Measurements from ENCODE around the gene TDRD6. TPM values are rescaled to one million over a fixed set of nuclear protein-coding genes. Genes with fewer than 3 reads are reported as not detected.

TDRD6 gene
- total RNA-seq, 1 experiment from 2014 or later: 0.02 TPM

- no peak overlapping the region for H3K9ac ChIP-seq (ENCODE audit: extremely low read depth, insufficient read length, low read length)
- no peak overlapping the region for H2BK12ac ChIP-seq (ENCODE audit: insufficient read length, low read depth, low read length)
- no peaks in the 10 kb centered on the region for H3K23me2 ChIP-seq (ENCODE audit: insufficient read length, low read depth, low read length, poor library complexity, severe bottlenecking)
- TF ChIP-seq CTCF (conservative IDR thresholded peaks at IDR 0.05): no peak
- no peak overlapping the region for H3K27ac ChIP-seq (ENCODE audit: insufficient read length, low read depth, low read length)
- no peak overlapping the region for H3T11ph ChIP-seq (ENCODE audit: low read length)
- peaks cover 0 to 2% (median 0%) of the 10 kb centered on the region in 3 experiments; a peak in 2 of 7 replicates for H3K36me3 Mint-ChIP-seq (ENCODE audit: insufficient read depth in 1 of 3, low read depth in 3 of 3)
- no peaks in the 10 kb centered on the region for H3K79me1 ChIP-seq (ENCODE audit: insufficient read depth, low read depth, low read length, poor library complexity, severe bottlenecking)
- H3K4ac ChIP-seq (ENCODE audit: low read depth, low read length): no peak overlapping the region
- no peak overlapping the region for H3K18ac ChIP-seq (ENCODE audit: insufficient read length, low read depth, low read length)
- no peak overlapping the region for H3K56ac ChIP-seq (ENCODE audit: insufficient read length, low read depth, low read length)
- H4K20me1 ChIP-seq (ENCODE audit: control insufficient read depth, insufficient read depth, insufficient read length): no peaks in the 10 kb centered on the region
- no peak overlapping the region for H2AK5ac ChIP-seq (ENCODE audit: insufficient read length, low read length)
- no peaks in the 10 kb centered on the region for H3K27me3 ChIP-seq (ENCODE audit: insufficient read depth, low read length)
- H3K79me2 ChIP-seq (ENCODE audit: insufficient read depth, low read length): no peaks in the 10 kb centered on the region
- H3K27me3 Mint-ChIP-seq (ENCODE audit: low read depth): no peaks in the 10 kb centered on the region
- H4K91ac ChIP-seq (ENCODE audit: insufficient read length, low read depth, low read length): no peak overlapping the region
- no peak overlapping the region for H2BK20ac ChIP-seq (ENCODE audit: low read depth, low read length, poor library complexity, severe bottlenecking)
- WGBS (ENCODE audit: extremely low coverage, insufficient read length, low lambda C conversion rate): no CpG with 5 or more reads among the region's 2 CpGs
- no peaks in the 10 kb centered on the region for H3K9me3 Mint-ChIP-seq
- no peak overlapping the region for H2AFZ ChIP-seq (ENCODE audit: low read length)
- peaks cover 8 to 9% of the 10 kb centered on the region in 2 experiments; a peak in 3 of 4 replicates for H3K4me1 Mint-ChIP-seq
- DNase-seq: no peak
- H2BK15ac ChIP-seq (ENCODE audit: low read depth, low read length): no peak overlapping the region
- no peak overlapping the region for H4K8ac ChIP-seq (replicated peaks; ENCODE audit: insufficient read length, low read depth, low read length)
- no peak overlapping the region for H2BK120ac ChIP-seq (ENCODE audit: low read depth, low read length, poor library complexity, severe bottlenecking)
- no peak overlapping the region for H3K27ac Mint-ChIP-seq
- no peak overlapping the region for H3K4me2 ChIP-seq (ENCODE audit: insufficient read depth, insufficient read length, low read length)
- no peak overlapping the region for H4K5ac ChIP-seq (ENCODE audit: insufficient read length, low read depth, low read length)
- no peak overlapping the region for H3K14ac ChIP-seq (ENCODE audit: insufficient read depth, low read length)
- H3K4me3 Mint-ChIP-seq: no peak overlapping the region; a peak in 1 of 5 replicates
- H3K4me1 ChIP-seq (ENCODE audit: insufficient read depth, low read length): no peaks in the 10 kb centered on the region
- H3K23ac ChIP-seq (ENCODE audit: insufficient read length, low read depth, low read length): no peak overlapping the region
- H3K9me3 ChIP-seq (ENCODE audit: control insufficient read depth, low read depth, low read length): no peaks in the 10 kb centered on the region
- H2BK5ac ChIP-seq (ENCODE audit: insufficient read length, low read length): no peak overlapping the region
Measured at GRCh38 chr6:46638650-46639049, 49.0 kb upstream of the TDRD6 start.
